Neural cell (in vitro differentiated cells): ENCODE data around the gene PTGDR2. TPM values are rescaled to one million over a fixed set of nuclear protein-coding genes. Genes with fewer than 3 reads are reported as not detected.

Source experiments
- H2AFZ ChIP-seq: fragments of 200-600, 300-800 bp; sonication (generic), shearing (Covaris generic); 2 replicates; pipeline ENCODE4 v1.6.0; 2014; ENCODE audit warnings: low read depth, mild to moderate bottlenecking, antibody characterized with exemption, low read length, moderate library complexity
- H3F3A ChIP-seq: fragments of 200-600 bp; shearing (Covaris generic); 2 replicates; pipeline ENCODE4 v1.6.1; 2016; ENCODE audit warnings: mild to moderate bottlenecking, moderate library complexity, mixed read lengths, antibody characterized with exemption, low read length; ENCODE audit not compliant: insufficient read depth, poor library complexity, severe bottlenecking
- H3K27ac ChIP-seq: fragments of 200-600, 300-800 bp; sonication (generic), shearing (Covaris generic); 2 replicates; pipeline ENCODE4 v1.5.1; 2014; ENCODE audit warnings: mild to moderate bottlenecking, low read length, moderate library complexity
- H3K27me3 ChIP-seq: fragments of 300-800, 200-600 bp; sonication (generic), shearing (Covaris generic); 2 replicates; pipeline ENCODE4 v1.6.0; 2014; ENCODE audit warnings: mild to moderate bottlenecking, low read depth, low read length, moderate library complexity; ENCODE audit not compliant: insufficient read depth
- H3K36me3 ChIP-seq: fragments of 300-800, 200-600 bp; sonication (generic), shearing (Covaris generic); 2 replicates; pipeline ENCODE4 v1.5.1; 2014; ENCODE audit warnings: mild to moderate bottlenecking, antibody characterized with exemption, low read length, moderate library complexity; ENCODE audit not compliant: insufficient read depth
- H3K4me2 ChIP-seq: fragments of 300-800, 200-600 bp; sonication (generic), shearing (Covaris generic); 2 replicates; pipeline ENCODE4 v1.6.0; 2014; ENCODE audit warnings: mild to moderate bottlenecking, low read length
- H3K4me3 ChIP-seq: fragments of 300-800, 200-600 bp; sonication (generic), shearing (Covaris generic); 2 replicates; pipeline ENCODE4 v1.5.1; 2014; ENCODE audit warnings: mild to moderate bottlenecking, low read length, moderate library complexity
- H3K79me2 ChIP-seq: fragments of 200-600 bp; shearing (Covaris generic); replicated peaks from 2 replicates; pipeline ENCODE4 v1.6.0; 2014; ENCODE audit warnings: mild to moderate bottlenecking, low read length, moderate library complexity; ENCODE audit not compliant: insufficient read depth
- H3K9ac ChIP-seq: fragments of 300-800, 200-600 bp; sonication (generic), shearing (Covaris generic); 2 replicates; pipeline ENCODE4 v1.6.1; 2016; ENCODE audit warnings: mild to moderate bottlenecking, low read length, mixed read lengths
- H3K9me2 ChIP-seq: fragments of 200-600 bp; shearing (Covaris generic); 2 replicates; pipeline ENCODE4 v1.6.1; 2016; ENCODE audit warnings: mild to moderate bottlenecking, low read length, mixed read lengths; ENCODE audit not compliant: insufficient read depth
- H3K9me3 ChIP-seq: fragments of 200-600, 300-800 bp; sonication (generic), shearing (Covaris generic); 2 replicates; pipeline ENCODE4 v1.6.1; 2016; ENCODE audit warnings: mild to moderate bottlenecking, mixed run types, low read length, moderate library complexity, mixed read lengths
- H4K20me1 ChIP-seq: fragments of 200-600 bp; shearing (Covaris generic); 2 replicates; pipeline ENCODE4 v1.6.1; 2016; ENCODE audit warnings: mild to moderate bottlenecking, mixed run types; ENCODE audit not compliant: insufficient read depth
- EP300 ChIP-seq: fragments of 450-650 bp; conservative IDR thresholded peaks from 2 replicates; pipeline ENCODE4 v1.6.1; 2014; ENCODE audit warnings: antibody characterized with exemption, mild to moderate bottlenecking, moderate library complexity; ENCODE audit not compliant: poor library complexity, severe bottlenecking
- EZH2 ChIP-seq: fragments of 200-600, 300-800 bp; shearing (Covaris generic), sonication (generic); IDR thresholded peaks from 2 replicates; pipeline ENCODE4 v1.6.1; 2014; ENCODE audit warnings: antibody characterized with exemption, low read length, borderline replicate concordance, mild to moderate bottlenecking; ENCODE audit not compliant: insufficient read depth, poor library complexity, severe bottlenecking
- MXI1 ChIP-seq: fragments of 450-650 bp; conservative IDR thresholded peaks from 2 replicates; pipeline ENCODE4 v1.6.1; 2014; ENCODE audit warnings: antibody characterized with exemption, mild to moderate bottlenecking; ENCODE audit not compliant: poor library complexity, severe bottlenecking
- POLR2AphosphoS5 ChIP-seq: IDR thresholded peaks from 2 replicates; pipeline ENCODE4 v1.6.1; 2012
- RAD21 ChIP-seq: fragments of 450-650 bp; conservative IDR thresholded peaks from 2 replicates; pipeline ENCODE4 v1.6.1; 2014; ENCODE audit warnings: antibody characterized with exemption, mild to moderate bottlenecking, moderate library complexity
- SMC3 ChIP-seq: fragments of 450-650 bp; conservative IDR thresholded peaks from 2 replicates; pipeline ENCODE4 v1.6.1; 2014; ENCODE audit warnings: antibody characterized with exemption, mild to moderate bottlenecking, moderate library complexity; ENCODE audit not compliant: poor library complexity
- TAF1 ChIP-seq: IDR thresholded peaks from 2 replicates; pipeline ENCODE4 v1.6.1; 2012; ENCODE audit warnings: low read depth
- polyA plus RNA-seq: library from polyadenylated mRNA; depleted of rRNA; stranded (reverse); fragments of >200 nt; gene quantifications from 2 replicates; pipeline ENCODE4 v1.2.3, GENCODE V29; 2014
- TF ChIP-seq, protein P1 (sequence below): IDR thresholded peaks from 2 replicates; pipeline ENCODE4 v1.6.1; 2012; ENCODE audit warnings: borderline replicate concordance
- TF ChIP-seq, protein P2 (sequence below): fragments of 450-650 bp; IDR thresholded peaks from 2 replicates; pipeline ENCODE4 v1.5.1; 2014; ENCODE audit warnings: antibody characterized with exemption, mild to moderate bottlenecking, moderate library complexity; ENCODE audit not compliant: poor library complexity, severe bottlenecking

The PTGDR2 gene
- polyA plus RNA-seq, 1 donor from 2014 or later = 0.51 TPM

DNA sequence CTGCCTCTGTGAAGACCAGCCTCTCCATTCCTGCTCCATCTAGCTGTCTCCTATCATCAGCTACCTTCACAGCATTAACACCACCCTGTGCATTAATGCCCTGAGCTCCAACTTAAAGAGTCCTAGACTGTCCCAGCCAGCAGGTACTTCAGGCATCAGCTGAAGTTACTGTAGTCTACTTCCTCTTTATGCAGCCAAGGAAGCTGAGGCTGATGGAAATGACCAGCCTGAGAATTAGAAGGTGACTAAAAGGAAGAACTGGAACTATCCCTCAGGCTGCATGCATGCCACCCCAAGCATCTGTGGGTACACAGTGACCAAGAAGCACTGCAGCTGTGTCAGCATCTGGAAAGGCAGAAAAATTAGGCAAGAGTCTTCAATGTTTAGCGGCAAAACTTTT is 42.4 kb downstream of the PTGDR2 start:
- Histone ChIP-seq H3K4me3 (no peak overlapping the region), H4K20me1 (no peaks in the 10 kb centered on the region), H3K27ac (no peak overlapping the region), H3K9me3 (peaks cover 7% of the 10 kb centered on the region), H3K36me3 (no peaks in the 10 kb centered on the region), H2AFZ (no peak overlapping the region), H3K27me3 (no peaks in the 10 kb centered on the region), H3F3A (no peaks in the 10 kb centered on the region), H3K9ac (no peak overlapping the region), H3K9me2 (no peaks in the 10 kb centered on the region), H3K79me2 (no peaks in the 10 kb centered on the region), H3K4me2 (no peak overlapping the region)
- no peak for TF ChIP-seq POLR2AphosphoS5
- no peak for TF ChIP-seq EZH2
- TF ChIP-seq, protein P1, sequence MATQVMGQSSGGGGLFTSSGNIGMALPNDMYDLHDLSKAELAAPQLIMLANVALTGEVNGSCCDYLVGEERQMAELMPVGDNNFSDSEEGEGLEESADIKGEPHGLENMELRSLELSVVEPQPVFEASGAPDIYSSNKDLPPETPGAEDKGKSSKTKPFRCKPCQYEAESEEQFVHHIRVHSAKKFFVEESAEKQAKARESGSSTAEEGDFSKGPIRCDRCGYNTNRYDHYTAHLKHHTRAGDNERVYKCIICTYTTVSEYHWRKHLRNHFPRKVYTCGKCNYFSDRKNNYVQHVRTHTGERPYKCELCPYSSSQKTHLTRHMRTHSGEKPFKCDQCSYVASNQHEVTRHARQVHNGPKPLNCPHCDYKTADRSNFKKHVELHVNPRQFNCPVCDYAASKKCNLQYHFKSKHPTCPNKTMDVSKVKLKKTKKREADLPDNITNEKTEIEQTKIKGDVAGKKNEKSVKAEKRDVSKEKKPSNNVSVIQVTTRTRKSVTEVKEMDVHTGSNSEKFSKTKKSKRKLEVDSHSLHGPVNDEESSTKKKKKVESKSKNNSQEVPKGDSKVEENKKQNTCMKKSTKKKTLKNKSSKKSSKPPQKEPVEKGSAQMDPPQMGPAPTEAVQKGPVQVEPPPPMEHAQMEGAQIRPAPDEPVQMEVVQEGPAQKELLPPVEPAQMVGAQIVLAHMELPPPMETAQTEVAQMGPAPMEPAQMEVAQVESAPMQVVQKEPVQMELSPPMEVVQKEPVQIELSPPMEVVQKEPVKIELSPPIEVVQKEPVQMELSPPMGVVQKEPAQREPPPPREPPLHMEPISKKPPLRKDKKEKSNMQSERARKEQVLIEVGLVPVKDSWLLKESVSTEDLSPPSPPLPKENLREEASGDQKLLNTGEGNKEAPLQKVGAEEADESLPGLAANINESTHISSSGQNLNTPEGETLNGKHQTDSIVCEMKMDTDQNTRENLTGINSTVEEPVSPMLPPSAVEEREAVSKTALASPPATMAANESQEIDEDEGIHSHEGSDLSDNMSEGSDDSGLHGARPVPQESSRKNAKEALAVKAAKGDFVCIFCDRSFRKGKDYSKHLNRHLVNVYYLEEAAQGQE = no peak
- TF ChIP-seq TAF1 = no peak
- TF ChIP-seq MXI1 = no peak
- TF ChIP-seq, protein P2, sequence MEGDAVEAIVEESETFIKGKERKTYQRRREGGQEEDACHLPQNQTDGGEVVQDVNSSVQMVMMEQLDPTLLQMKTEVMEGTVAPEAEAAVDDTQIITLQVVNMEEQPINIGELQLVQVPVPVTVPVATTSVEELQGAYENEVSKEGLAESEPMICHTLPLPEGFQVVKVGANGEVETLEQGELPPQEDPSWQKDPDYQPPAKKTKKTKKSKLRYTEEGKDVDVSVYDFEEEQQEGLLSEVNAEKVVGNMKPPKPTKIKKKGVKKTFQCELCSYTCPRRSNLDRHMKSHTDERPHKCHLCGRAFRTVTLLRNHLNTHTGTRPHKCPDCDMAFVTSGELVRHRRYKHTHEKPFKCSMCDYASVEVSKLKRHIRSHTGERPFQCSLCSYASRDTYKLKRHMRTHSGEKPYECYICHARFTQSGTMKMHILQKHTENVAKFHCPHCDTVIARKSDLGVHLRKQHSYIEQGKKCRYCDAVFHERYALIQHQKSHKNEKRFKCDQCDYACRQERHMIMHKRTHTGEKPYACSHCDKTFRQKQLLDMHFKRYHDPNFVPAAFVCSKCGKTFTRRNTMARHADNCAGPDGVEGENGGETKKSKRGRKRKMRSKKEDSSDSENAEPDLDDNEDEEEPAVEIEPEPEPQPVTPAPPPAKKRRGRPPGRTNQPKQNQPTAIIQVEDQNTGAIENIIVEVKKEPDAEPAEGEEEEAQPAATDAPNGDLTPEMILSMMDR = no peak
- no peak for TF ChIP-seq EP300
- TF ChIP-seq SMC3 = no peak
- TF ChIP-seq RAD21 = no peak

DNA sequence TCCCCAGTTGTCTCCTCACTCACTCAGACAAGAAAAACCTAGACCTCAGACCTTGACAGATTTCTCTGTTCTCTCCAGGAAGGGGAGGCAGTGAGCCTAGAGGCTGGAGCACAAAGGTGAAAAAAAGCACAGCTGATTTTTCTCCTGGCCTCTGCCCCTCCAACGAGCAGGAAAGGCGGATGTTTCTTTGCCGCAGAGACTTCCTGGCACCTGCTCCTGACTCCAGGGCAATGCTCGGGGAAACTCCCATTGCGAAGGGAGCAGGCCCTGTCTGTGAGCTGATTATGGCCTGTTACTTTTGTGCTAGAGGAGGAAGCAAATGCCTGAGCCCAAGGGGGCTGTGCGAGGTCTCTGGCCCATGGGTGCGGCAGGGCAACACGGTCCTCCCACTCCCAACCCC is 45.2 kb downstream of the PTGDR2 start:
- no peaks in the 10 kb centered on the region for H3K27me3 ChIP-seq
- TF ChIP-seq EP300 (no peak), SMC3 (no peak), RAD21 (no peak), MXI1 (no peak), TAF1 (no peak), POLR2AphosphoS5 (no peak), EZH2 (no peak)
- TF ChIP-seq, protein P2 = no peak
- TF ChIP-seq, protein P1 = no peak
- H3K9me3 ChIP-seq = no peaks in the 10 kb centered on the region
- no peak overlapping the region for H3K4me3 ChIP-seq
- H3K36me3 ChIP-seq = no peaks in the 10 kb centered on the region
- H3K79me2 ChIP-seq = no peaks in the 10 kb centered on the region
- H3K9me2 ChIP-seq = no peaks in the 10 kb centered on the region
- H3K4me2 ChIP-seq = no peak overlapping the region
- no peak overlapping the region for H3K9ac ChIP-seq
- no peaks in the 10 kb centered on the region for H4K20me1 ChIP-seq
- H3K27ac ChIP-seq = no peak overlapping the region
- H3F3A ChIP-seq = no peaks in the 10 kb centered on the region
- H2AFZ ChIP-seq = no peak overlapping the region
